Liver (tissue), 9 donors: ENCODE results near the gene SERINC5. TPM values are rescaled to one million over a fixed set of nuclear protein-coding genes. Genes with fewer than 3 reads are reported as not detected.

Source experiments
- DNase-seq: peaks from one replicate; pipeline ENCODE4 v3.0.0-alpha.2; 2017; ENCODE audit warnings: low spot score
- H3K27ac ChIP-seq, 2 donors: one replicate each; pipeline ENCODE4 v1.7.0; 2013; ENCODE audit warnings: inconsistent platforms in 2 of 2, low read length in 2 of 2, control low read depth in 1 of 2, low read depth in 1 of 2, mild to moderate bottlenecking in 1 of 2
- H3K27me3 ChIP-seq, 4 donors: one replicate each; pipeline versions ENCODE4 v1.6.1 to v1.7.0; 2013; ENCODE audit warnings: low read length in 3 of 4, inconsistent platforms in 1 of 4, mild to moderate bottlenecking in 1 of 4, moderate library complexity in 1 of 4; ENCODE audit not compliant: control insufficient read depth in 4 of 4, insufficient read depth in 4 of 4
- H3K36me3 ChIP-seq, 4 donors: one replicate each; pipeline versions ENCODE4 v1.6.1 to v1.7.0; 2013; ENCODE audit warnings: low read length in 3 of 4, mild to moderate bottlenecking in 3 of 4, low read depth in 1 of 4, moderate library complexity in 1 of 4; ENCODE audit not compliant: control insufficient read depth in 4 of 4, insufficient read depth in 3 of 4
- H3K4me1 ChIP-seq, 4 donors: one replicate each; pipeline versions ENCODE4 v1.6.1 to v1.7.0; 2013; ENCODE audit warnings: low read length in 3 of 4, mild to moderate bottlenecking in 3 of 4, moderate library complexity in 1 of 4; ENCODE audit not compliant: control insufficient read depth in 4 of 4, insufficient read depth in 4 of 4
- H3K4me3 ChIP-seq, 3 donors: one replicate each; pipeline versions ENCODE4 v1.6.1 to v1.7.0; 2013; ENCODE audit warnings: low read length in 3 of 3, control low read depth in 1 of 3, low read depth in 1 of 3, mild to moderate bottlenecking in 1 of 3
- H3K9ac ChIP-seq, 2 donors: one replicate each; pipeline ENCODE4 v1.7.0; 2013; ENCODE audit warnings: low read length in 2 of 2, mild to moderate bottlenecking in 2 of 2, moderate library complexity in 2 of 2, control low read depth in 1 of 2, low read depth in 1 of 2
- H3K9me3 ChIP-seq, 4 donors: one replicate each; pipeline versions ENCODE4 v1.6.1 to v1.7.0; 2013; ENCODE audit warnings: low read length in 3 of 4; ENCODE audit not compliant: control insufficient read depth in 4 of 4
- ATF3 ChIP-seq: IDR thresholded peaks from 2 replicates; pipeline ENCODE4 v1.6.1; 2016; ENCODE audit warnings: antibody characterized with exemption
- CTCF ChIP-seq: fragments of 150-350 bp; IDR thresholded peaks from 2 replicates; pipeline ENCODE4 v1.5.1; 2017; ENCODE audit warnings: improper control_type of control experiment, low read depth, low read length; ENCODE audit not compliant: missing input control
- EGR1 ChIP-seq, 2 donors: IDR thresholded peaks; 2 replicates each; pipeline ENCODE4 v1.6.1; 2016 to 2018; ENCODE audit warnings: antibody characterized with exemption in 2 of 2, low read depth in 2 of 2
- FOXA1 ChIP-seq: IDR thresholded peaks from 2 replicates; pipeline ENCODE4 v1.6.1; 2016; ENCODE audit warnings: antibody characterized with exemption
- FOXA2 ChIP-seq: IDR thresholded peaks from 2 replicates; pipeline ENCODE4 v1.6.1; 2016; ENCODE audit warnings: antibody characterized with exemption
- GABPA ChIP-seq, 2 donors: IDR thresholded peaks in 1 of 2; conservative IDR thresholded peaks in 1 of 2; 2 replicates each; pipeline ENCODE4 v1.6.1; 2016; ENCODE audit warnings: antibody characterized with exemption in 2 of 2, mild to moderate bottlenecking in 1 of 2, moderate library complexity in 1 of 2
- HNF4A ChIP-seq, 2 donors: conservative IDR thresholded peaks; 2 replicates each; pipeline ENCODE4 v1.6.1; 2016; ENCODE audit warnings: antibody characterized with exemption in 2 of 2, mild to moderate bottlenecking in 2 of 2
- HNF4G ChIP-seq: IDR thresholded peaks from 2 replicates; pipeline ENCODE4 v1.6.1; 2016; ENCODE audit warnings: antibody characterized with exemption
- JUND ChIP-seq, 2 donors: IDR thresholded peaks; 2 replicates each; pipeline ENCODE4 v1.6.1; 2016; ENCODE audit warnings: antibody characterized with exemption in 2 of 2
- MAX ChIP-seq: IDR thresholded peaks from 2 replicates; pipeline ENCODE4 v1.6.1; 2016; ENCODE audit warnings: antibody characterized with exemption
- NR2F2 ChIP-seq: IDR thresholded peaks from 2 replicates; pipeline ENCODE4 v1.6.1; 2016; ENCODE audit warnings: antibody characterized with exemption
- RAD21 ChIP-seq, 2 donors: IDR thresholded peaks; 2 replicates each; pipeline ENCODE4 v1.6.1; 2016; ENCODE audit warnings: antibody characterized with exemption in 2 of 2, mild to moderate bottlenecking in 2 of 2
- REST ChIP-seq: IDR thresholded peaks from 2 replicates; pipeline ENCODE4 v1.6.1; 2016; ENCODE audit warnings: antibody characterized with exemption, mild to moderate bottlenecking
- RXRA ChIP-seq, 2 donors: IDR thresholded peaks; 2 replicates each; pipeline ENCODE4 v1.6.1; 2017 to 2018; ENCODE audit warnings: antibody characterized with exemption in 2 of 2, mild to moderate bottlenecking in 1 of 2
- SP1 ChIP-seq: IDR thresholded peaks from 2 replicates; pipeline ENCODE4 v1.6.1; 2018; ENCODE audit warnings: antibody characterized with exemption, mild to moderate bottlenecking
- TAF1 ChIP-seq: conservative IDR thresholded peaks from 2 replicates; pipeline ENCODE4 v1.6.1; 2016; ENCODE audit warnings: antibody characterized with exemption, mild to moderate bottlenecking
- YY1 ChIP-seq: IDR thresholded peaks from 2 replicates; pipeline ENCODE4 v1.6.1; 2016; ENCODE audit warnings: antibody characterized with exemption, mild to moderate bottlenecking
- ZBTB33 ChIP-seq: IDR thresholded peaks from 2 replicates; pipeline ENCODE4 v1.6.1; 2016; ENCODE audit warnings: antibody characterized with exemption
- WGBS: extraction: QIAGEN DNeasy Blood & Tissue Kit; methylation state at CpG from one replicate; pipeline ENCODE4 v1.1.7; 2013; 5-methylcytosine and 5-hydroxymethylcytosine counted together
- polyA plus RNA-seq, 2 donors: library from polyadenylated mRNA; stranded (reverse) in 1 of 2; unstranded in 1 of 2; fragments of 200-250 nt in 1 of 2; fragments of >200 nt in 1 of 2; fragmentation: Nextera tagmentation in 1 of 2; extraction: Ambion mirVana in 1 of 2; gene quantifications; one replicate each; pipeline versions ENCODE4 v1.2.1 to v1.2.3, GENCODE V29; 2013 to 2015
- total RNA-seq, 2 donors: library from RNA; depleted of rRNA; stranded (reverse); fragments of >200 nt; gene quantifications; one replicate each; pipeline ENCODE4 v1.2.3, GENCODE V29; 2014
- donor health status: healthy.
- donor health status: healthy.
- donor health status: healthy.
- donor health status: healthy.
- donor health status: healthy.

Gene SERINC5
- total and polyA plus RNA-seq, 4 donors = 22.2 to 82.3 (median 32.0) TPM

GRCh38 chr5:80185095-80185494 is 70.8 kb downstream of the SERINC5 start:
- Histone ChIP-seq H3K27ac (peak overlapping the region; percentile 42 to 73), H3K9me3 (no peaks in the 10 kb centered on the region), H3K4me3 (no peak overlapping the region), H3K4me1 (peaks cover 15 to 63% (median 38%) of the 10 kb centered on the region in 4 donors), H3K36me3 (peaks cover 0 to 3% (median 0%) of the 10 kb centered on the region in 4 donors), H3K27me3 (no peaks in the 10 kb centered on the region), H3K9ac (no peak overlapping the region)
- 84% methylated on average over 6 of the region's 6 CpGs for whole genome bisulfite sequencing
- TF ChIP-seq YY1 (no peak), EGR1 (IDR thresholded peaks at IDR 0.05; ENCODE audit: low read depth in 2 of 2) (no peak), FOXA2 (no peak), SP1 (no peak), NR2F2 (no peak), HNF4A (conservative IDR thresholded peaks at IDR 0.05) (no peak), ZBTB33 (no peak), GABPA (IDR thresholded peaks at IDR 0.05 in 1 of 2, conservative IDR thresholded peaks at IDR 0.05 in 1 of 2) (no peak), REST (no peak), MAX (no peak), CTCF (no peak), RXRA (IDR thresholded peaks at IDR 0.05) (no peak), HNF4G (no peak), JUND (IDR thresholded peaks at IDR 0.05) (no peak), RAD21 (IDR thresholded peaks at IDR 0.05) (no peak), TAF1 (no peak), FOXA1 (no peak), ATF3 (no peak)
- no peak for DNase-seq
